Upper lobe of left lung (tissue), 4 donors: ENCODE measurements around the gene IDI2.

ENCODE experiments used
- POLR2AphosphoS5 ChIP-seq, 2 donors: sonication (generic); formaldehyde crosslinking; IDR thresholded peaks; one replicate each; pipeline ENCODE4 v1.5.1; 2017; ENCODE audit warnings: antibody characterized with exemption in 2 of 2
- TF ChIP-seq, protein P1 (sequence below), 6 experiments: fragments of 450-650 bp in 4 of 6; fragments of 200-600 bp in 2 of 6; sonication (generic) in 2 of 6; IDR thresholded peaks; one replicate each; pipeline ENCODE4 v1.5.1; 2016 to 2019; ENCODE audit warnings: antibody characterized with exemption in 6 of 6

DNA sequence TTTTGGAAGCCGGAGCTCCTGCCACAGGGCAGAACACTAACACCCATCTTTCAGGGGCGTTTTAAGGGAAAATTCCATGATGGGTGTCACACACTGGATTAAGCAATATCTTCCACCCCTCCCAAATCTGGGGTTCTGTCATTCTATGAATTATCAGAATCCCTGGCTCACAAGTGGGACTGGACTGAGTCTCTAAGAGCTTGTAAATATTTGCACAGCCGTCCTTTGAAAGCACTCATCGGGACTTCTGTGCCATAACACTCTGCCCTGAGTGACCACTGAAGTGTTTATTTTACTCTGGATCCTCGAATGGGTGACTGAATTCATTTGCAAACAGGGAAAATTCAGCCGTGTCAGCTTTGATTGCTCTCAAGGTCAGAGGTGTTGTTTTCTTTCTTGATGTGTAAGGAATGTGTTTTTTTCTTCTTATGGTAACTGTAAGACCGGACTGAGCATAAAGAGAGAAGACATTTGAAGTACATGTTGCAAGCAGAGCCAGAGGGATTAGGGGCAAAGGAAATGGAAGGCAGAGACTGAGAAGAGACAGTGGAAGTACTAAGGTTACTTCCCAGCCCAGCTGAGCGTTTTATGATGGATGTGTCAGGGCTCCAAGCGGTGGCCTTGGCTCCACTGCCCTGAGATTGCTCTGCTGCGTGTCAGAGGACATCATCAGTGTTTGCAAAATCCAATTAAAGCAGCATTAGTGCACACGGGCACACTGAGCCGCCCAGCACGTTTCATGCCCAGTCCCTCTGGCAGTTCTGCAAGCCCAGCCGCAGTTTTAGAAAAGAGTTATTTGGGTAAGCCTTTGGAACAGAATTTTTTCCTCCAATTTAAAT, 55.1 kb downstream of the IDI2 start:
- TF ChIP-seq, protein P1, sequence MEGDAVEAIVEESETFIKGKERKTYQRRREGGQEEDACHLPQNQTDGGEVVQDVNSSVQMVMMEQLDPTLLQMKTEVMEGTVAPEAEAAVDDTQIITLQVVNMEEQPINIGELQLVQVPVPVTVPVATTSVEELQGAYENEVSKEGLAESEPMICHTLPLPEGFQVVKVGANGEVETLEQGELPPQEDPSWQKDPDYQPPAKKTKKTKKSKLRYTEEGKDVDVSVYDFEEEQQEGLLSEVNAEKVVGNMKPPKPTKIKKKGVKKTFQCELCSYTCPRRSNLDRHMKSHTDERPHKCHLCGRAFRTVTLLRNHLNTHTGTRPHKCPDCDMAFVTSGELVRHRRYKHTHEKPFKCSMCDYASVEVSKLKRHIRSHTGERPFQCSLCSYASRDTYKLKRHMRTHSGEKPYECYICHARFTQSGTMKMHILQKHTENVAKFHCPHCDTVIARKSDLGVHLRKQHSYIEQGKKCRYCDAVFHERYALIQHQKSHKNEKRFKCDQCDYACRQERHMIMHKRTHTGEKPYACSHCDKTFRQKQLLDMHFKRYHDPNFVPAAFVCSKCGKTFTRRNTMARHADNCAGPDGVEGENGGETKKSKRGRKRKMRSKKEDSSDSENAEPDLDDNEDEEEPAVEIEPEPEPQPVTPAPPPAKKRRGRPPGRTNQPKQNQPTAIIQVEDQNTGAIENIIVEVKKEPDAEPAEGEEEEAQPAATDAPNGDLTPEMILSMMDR (IDR thresholded peaks at IDR 0.05): no peak
- peak; percentile 67 to 68 for TF ChIP-seq POLR2AphosphoS5 (IDR thresholded peaks at IDR 0.05)
